HK-2 (cell line): ENCODE data around the gene CROCC2.

ENCODE experiments used
- DNase-seq: peaks from one replicate; pipeline ENCODE4 v3.0.0-alpha.2; 2018; ENCODE audit not compliant: unreplicated experiment

Gene CROCC2

DNA sequence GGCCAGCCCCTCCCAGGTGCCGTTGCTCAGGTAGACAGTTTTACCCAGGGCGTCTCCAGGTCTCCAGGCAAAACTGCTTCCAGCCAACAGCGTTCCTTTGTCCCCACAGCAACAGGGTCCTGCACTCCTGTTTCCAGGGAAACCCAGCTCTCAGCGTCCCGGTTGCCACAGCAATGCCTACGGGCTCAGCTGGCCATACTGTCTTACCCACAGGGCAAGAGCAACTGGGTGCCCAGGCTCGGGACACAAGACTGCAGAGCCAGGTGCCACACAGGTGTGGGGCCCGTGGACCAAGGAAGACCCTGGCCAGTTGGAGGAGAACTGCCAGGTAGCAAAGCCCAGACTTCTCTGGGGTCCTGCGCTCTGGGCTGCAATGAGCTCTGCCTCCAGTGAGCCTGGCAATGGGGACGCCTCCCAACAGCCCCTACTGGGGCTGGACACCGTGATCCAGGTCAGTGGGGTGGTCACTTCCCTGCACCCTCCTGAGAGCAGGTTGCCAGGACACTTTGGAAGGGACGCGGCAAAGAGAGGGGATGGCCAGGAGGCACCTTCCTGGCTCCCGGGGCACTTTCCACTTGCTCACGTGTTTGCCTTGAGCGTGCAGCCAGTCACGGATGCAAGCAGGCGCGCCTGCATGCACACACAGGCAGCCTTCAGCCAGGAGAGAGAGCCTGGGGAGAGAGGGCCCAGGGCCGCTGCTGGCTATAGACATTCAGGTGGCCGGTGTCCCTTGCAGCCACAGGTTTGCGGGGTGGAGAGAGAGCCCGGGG lies at the start of gene CROCC2:
CROCC2 (plus strand) TSS at position 196 of the 770 bp plus-strand sequence; CDS start at position 374, 178 bp downstream.
- DNase-seq = no peak

- no peak for DNase-seq
Observed at GRCh38 chr2:240857039-240858008, 48.8 kb upstream of the CROCC2 start.

DNA sequence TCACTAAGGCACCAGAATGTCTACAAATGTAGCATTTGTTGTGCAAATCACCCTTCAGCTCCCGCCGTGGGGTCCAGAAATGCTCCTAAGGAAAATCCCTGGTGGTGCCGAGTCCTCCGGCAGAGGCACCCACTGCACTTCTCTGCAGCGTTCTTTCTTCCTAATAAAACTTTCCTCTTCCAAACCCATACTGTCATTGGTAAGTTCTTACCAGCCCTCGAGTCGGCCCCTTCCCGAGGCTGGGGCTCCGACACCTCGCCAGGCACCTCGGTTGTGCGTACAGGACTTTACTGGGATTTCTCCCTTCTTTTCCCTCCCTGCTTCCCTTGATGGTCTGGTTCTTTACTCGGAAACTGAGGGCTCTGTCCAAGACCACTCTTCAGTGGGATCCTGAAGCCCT lies 47.8 kb upstream of the CROCC2 start:
- DNase-seq = no peak

- DNase-seq = no peak
Observed at GRCh38 chr2:240858871-240859270, 47.3 kb upstream of the CROCC2 start.

DNA sequence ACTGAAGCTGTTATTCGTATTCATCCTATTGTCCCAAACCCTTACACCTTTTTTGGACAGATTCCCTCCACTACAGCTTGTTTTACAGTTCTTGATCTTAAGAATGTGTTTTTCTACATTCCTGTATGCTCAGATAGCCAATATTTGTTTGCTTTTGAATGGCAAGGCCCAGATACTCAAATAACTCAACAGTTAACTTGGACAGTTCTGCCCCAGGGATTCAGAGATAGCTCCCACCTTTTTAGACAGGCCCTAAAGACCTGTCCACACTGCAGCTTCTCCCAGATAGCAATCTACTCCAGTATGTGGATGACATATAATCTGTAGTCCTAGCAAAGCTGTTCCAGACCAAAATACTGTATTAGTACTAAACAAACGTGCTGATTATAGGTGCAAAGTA lies 44.6 kb upstream of the CROCC2 start:
- DNase-seq = no peak

DNA sequence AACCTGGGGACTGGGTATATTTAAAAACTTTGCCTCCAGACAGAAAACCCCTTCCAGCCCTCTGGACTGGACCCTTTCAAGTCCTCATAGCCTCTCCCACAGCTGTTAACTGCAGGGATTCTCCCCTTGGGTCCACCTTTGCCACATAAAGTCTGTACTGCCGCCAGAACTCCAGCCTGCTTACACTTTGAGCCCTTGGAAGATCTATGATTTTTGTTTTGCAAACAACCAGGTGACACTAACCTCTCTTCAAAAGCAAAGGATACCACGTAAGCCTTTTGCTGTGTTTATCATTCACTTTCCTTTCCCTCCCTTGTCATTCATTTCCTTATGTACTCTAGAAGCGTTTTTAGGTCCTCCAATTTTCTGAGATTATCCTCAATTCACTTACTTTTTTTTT lies 41.7 kb upstream of the CROCC2 start:
- no peak for DNase-seq

DNA sequence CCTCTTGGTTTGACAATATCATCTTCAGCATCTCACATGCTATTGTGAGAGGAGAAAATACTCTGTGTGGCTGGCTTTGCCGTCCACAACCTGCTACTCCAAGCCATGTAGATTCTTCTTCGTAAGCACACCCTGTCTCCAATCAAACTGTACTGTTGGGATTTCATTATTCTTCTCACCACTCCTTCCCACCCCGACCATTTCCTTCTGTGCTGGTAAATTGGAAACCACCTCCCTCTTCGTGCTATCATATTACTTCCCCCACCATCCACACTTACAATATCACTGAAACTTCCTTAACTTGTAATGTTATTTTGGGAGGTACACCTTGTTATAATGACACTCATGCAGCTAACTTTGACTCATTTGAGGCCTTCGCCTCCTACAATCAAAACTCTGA lies 40.7 kb upstream of the CROCC2 start:
- no peak for DNase-seq

DNA sequence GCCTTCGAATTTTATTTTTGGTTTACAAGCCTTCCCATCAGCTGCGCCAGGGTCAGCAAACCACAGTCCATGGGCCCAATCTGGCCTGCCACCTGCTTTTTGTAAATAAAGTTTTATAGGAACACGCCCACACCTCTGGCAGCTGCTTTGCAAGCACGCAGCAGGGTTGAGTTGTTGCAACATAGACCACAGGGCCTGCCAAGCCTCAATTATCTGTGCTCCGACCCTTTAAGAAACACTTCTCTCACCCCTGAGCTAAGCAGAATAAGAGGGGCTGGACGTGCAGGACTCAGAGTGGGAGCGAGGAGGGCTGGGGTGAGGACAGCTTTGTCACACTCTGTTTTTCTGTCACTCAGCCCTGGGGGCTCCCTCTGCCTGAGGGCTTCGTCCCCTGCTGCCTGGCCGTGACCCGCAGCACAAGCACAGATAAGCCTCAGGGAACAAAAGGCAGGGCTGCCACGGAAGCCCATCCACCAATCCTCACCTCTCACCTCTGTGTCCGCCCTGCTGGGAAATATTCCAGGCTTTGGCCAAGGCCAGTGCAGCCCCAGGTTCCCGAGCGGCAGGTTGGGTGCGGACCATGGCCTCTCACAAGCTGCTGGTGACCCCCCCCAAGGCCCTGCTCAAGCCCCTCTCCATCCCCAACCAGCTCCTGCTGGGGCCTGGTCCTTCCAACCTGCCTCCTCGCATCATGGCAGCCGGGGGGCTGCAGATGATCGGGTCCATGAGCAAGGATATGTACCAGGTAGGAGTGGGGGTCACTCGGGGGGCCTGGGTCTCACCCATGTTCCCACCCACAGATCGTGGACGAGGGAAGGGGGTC lies 37.6 kb upstream of the CROCC2 start, which contains the start of gene AGXT:
AGXT (plus strand) TSS at position 539 of the 823 bp plus-strand sequence; CDS start at position 581, 42 bp downstream.
- DNase-seq = no peak

DNA sequence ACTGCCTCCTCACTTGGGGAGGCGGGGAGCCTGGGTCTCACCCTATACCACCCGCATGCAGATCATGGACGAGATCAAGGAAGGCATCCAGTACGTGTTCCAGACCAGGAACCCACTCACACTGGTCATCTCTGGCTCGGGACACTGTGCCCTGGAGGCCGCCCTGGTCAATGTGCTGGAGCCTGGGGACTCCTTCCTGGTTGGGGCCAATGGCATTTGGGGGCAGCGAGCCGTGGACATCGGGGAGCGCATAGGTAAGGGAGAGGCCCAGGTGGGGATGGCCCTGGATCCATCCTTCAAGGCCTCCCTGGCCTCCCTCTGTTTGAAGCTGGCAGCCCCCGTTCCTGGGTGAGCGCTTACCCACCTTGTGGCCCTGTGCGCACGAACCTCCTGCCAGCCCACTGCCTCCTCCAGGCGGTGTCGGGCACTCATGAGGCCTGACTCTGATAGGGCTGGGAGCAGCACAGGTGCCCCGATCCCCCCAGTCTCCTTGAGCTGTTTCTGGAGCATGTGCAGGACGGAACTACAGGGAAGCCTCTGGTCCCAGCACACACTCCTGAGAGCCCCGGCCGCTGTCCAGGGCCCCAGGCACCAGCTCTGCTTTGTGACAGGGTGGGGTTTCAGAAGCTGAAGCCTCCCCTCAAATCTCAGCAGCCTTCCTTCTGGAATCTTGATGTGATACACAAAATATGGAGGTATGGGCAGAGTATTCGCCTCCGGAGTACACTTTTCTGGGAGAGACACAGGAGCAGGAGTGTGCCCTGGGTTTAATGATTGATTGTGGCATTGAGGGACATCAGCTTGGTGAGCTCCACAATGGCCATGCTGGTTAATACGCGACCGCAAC lies 36.8 kb upstream of the CROCC2 start:
- DNase-seq = no peak

DNA sequence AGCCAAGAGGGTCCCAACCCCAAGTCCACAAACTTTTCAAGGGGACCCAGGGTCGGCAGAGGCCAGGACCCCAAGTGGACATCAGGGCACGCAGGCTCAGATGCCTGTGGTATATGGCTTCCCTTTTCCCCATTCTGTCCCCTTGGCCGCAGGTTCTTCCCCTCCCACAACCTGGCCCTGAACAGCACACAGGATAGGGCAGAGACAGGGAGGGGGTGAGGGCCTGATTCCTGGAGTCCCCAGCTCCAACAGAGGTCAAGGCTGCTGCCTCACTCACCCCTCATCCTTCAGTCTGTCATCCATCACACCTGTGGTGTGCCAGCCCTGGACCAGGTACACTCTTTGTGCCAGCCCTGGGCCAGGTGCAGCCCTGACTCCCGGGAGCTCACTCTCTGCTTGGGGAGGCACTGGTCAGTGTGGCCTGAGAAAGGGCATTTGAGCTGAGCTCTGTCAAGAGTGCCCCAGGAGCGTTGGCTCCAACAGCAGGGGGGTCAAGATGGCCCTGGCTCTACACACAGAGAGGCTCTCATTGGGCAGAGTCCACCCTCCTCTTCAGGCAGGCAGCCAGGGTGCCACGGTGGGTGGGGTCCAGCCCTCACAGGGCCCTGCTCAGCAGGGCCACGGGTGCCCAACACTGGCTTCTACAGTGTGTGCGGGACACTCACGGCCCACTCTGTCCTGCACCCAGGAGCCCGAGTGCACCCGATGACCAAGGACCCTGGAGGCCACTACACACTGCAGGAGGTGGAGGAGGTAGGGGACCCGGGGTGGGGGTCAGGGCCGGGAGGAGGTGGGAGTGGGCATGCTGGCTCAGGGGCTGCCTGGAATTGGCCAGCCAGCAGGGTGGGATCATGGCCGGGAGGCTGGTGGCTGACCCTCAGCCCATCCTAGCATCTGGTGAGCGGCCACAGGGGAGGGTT lies 35.9 kb upstream of the CROCC2 start:
- no peak for DNase-seq

DNA sequence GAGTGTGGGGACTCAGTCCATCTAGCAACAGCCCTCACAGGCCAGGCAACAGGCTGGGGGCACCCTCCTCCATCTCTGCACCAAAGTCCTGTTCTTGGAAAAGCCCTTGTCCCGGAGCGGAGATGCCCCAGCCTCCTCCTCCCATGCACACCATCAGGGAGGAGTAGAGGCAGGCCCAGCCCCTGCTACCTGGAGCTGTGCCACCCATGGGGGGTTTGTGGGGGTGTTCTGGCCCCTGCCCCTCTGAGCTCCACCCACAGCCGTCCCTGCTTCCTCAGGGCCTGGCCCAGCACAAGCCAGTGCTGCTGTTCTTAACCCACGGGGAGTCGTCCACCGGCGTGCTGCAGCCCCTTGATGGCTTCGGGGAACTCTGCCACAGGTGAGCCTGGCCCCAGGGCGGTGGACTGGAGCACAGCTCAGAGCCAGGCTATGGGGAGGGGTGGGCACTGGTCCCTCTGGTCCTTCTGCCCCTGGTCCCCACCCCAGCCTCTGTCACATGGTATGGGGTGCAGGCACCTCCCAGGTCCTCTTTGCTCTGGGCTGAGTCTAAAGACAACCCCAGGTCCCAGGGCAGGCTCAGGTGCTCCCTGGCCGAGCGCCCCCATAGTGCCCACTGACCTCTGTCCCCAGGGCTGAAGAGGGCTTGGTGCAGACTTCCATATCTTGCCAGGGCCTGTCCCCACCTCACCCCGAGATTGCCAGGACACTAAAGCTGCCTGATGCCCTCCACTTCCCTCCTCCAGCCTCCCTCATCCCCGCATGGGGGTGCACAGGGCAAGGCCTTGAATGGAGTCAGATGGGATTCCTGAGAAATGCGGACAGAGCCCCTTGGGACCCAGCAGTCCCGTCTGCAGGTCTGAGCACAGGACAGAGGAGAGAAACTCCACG lies 34.8 kb upstream of the CROCC2 start:
- DNase-seq = no peak

DNA sequence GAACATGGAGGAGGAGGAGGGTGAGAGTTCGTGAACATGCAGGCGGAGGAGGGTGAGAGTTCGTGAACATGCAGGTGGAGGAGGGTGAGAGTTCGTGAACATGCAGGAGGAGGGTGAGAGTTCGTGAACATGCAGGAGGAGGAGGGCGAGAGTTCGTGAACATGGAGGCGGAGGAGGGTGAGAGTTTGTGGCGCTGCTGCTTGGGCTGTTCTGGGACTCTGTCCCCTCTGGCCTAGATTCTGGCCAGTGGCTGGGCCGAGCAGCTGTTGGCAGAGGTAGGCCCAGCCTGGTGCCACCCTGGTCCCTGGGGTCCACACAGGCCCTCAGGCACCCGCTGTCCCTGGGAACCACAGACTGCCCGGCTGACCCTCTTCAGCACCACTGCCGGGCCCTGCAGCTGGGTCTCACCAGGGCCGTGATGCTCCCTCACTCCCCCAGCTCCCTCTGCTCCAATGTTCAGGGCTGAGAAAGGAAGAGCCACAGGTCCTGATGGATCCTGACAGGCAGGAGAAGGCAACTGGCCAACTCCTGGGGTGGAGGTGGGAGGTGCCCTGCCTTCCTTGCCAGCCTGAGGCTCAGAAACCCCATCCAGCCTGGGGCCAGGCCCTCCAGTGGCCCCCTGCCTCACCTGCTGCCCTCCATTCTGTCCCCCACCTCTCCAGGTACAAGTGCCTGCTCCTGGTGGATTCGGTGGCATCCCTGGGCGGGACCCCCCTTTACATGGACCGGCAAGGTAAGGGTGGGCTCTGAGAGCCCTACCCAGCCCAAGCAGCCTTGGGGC lies 33.6 kb upstream of the CROCC2 start:
- no peak for DNase-seq

DNA sequence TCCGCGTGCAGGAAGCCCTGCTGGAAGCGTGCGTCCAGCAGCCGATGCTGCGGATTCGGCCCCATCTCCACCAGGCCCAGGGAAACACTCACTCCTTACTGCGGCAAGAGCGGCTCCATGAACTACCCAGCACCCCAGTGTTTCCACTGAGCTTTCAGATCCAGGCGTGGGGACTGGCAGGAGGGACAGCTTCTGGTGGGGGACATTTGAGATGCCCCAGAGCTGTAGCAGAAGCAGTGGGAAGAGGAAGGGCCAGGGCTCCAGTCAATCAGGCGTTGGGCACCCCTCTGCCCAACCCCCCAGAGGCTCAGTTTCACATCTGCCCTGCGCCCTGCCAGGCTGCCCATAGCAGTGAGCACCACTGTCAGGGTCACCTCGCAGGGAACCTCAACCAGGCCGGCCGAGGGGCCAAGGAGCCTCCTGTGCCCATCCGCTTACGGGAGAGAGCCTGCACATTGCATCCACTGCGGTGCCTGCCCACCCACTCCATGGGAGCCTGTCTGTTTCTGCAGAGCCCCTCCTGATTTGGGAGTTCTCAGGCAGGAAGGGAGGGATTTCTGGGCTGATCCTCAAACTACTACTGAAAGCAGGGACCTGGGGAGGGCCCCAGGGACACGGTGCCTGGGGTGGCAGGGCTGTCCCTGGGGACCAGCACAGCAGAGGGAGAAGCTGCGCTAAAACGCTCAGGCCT lies 32.9 kb upstream of the CROCC2 start:
- no peak for DNase-seq

- no peak for DNase-seq
Observed at GRCh38 chr2:240873805-240874714, 32.1 kb upstream of the CROCC2 start.

- DNase-seq = no peak
Observed at GRCh38 chr2:240874715-240875227, 31.4 kb upstream of the CROCC2 start.
